Loucy (cell line): ENCODE measurements around the gene FOXC2.

ENCODE experiments used
- CTCF ChIP-seq: fragments of 200-600 bp; sonication (generic); conservative IDR thresholded peaks from 2 replicates; pipeline ENCODE4 v1.5.1; 2014; ENCODE audit warnings: mild to moderate bottlenecking, antibody characterized with exemption, low read length
- EZH2phosphoT487 ChIP-seq: fragments of 200-600 bp; IDR thresholded peaks from 2 replicates; pipeline ENCODE4 v1.6.1; 2018; ENCODE audit warnings: antibody characterized with exemption, mild to moderate bottlenecking, moderate library complexity, borderline replicate concordance

GRCh38 chr16:86566966-86567700 lies 504 bp downstream of the FOXC2 start:
- no peak for TF ChIP-seq CTCF
- no peak for TF ChIP-seq EZH2phosphoT487
